Stimulated activated CD8-positive, alpha-beta memory T cell treated with anti-CD3 and anti-CD28 coated beads, Interleukin-15, amount 100 ng/mL, for 1 hour (primary cell): ENCODE results near the gene ENDOV.
"Not testable (repeated sequence)": the region's sequence is repeated elsewhere in the genome, so short reads cannot be mapped to it uniquely, and the experiment has no call there.

Experiments used
- DNase-seq: peaks from one replicate; pipeline ENCODE4 v3.0.0-alpha.2; 2020; ENCODE audit warnings: low read depth

The ENDOV gene

GRCh38 chr17:80388601-80389000 lies 26.4 kb upstream of the ENDOV start:
- no peak for DNase-seq

DNA sequence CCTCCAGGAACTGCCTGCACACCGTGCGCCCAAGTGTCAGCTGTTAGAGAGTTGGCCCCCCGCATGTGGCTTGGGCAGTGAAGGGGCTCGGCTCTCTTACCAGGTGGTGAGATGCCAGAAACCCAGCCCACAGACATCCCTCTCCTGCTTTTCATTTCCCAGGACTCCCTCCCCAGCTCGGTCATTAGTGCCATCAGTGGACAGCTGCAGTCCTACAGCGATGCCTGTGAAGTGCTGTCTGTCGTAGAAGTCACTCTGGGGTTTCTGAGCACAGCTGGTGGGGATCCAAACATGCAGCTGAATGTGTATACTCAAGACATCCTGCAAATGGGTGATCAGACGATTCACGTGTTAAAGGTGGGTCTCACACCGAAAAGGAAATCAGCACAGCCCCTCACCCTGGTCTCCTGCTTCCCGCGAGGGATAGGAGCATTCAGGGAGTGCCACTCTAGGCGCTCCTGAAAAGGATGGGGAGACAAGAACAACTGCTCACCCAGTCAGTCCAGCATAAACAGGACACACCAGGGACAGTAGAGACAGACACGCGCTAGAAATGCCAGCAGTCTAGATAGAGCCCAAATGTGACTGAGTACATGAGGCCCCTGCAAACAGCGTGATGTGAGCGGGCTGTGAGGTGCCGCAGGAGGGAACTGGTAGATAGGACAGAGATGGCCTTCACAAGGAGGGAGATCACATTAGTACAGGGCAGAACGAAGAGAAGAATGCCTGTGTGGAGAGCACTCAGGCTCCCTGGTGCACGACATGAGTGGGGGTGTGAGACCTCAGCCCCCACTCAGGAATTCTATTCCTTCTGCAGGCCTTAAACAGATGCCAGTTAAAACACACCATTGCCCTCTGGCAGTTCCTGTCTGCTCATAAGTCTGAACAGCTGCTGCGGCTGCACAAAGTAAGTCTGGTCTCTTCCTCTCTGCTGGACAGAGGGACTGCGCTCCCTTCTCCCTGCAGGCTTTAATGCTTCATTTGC lies 25.7 kb upstream of the ENDOV start:
- DNase-seq, result no peak

- DNase-seq, result no peak
Measured at GRCh38 chr17:80393241-80393890, 21.6 kb upstream of the ENDOV start.

- DNase-seq, result no peak
Measured at GRCh38 chr17:80393961-80394360, 21.0 kb upstream of the ENDOV start.

DNA sequence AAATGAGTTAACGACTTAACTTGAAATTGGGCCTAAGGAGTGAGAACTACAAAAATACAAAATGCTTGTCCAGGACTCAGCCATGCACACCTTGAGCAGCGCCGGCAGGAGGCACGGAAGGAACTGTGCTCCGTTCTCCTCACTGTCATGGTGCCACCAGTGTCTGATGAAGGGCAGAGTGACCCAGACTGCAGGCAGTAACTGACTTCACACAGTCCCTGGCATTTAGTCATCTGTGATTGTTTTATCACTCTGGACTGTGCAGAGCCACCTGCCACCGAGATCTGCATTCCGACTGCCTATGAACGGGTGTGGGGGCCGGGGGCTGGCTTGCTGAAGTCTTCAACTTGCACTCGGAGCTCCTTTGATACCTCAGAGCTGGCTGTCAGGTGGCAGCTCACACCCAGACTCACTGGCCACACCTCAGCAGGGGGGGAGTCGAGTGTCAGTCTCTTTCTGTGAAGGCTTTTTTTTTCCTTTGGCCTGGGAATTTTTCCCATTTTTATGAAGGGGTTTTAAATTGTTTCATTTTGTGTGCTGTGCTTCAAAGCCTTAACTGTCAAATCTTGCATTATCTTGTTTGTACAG lies 20.2 kb upstream of the ENDOV start:
- no peak for DNase-seq

DNA sequence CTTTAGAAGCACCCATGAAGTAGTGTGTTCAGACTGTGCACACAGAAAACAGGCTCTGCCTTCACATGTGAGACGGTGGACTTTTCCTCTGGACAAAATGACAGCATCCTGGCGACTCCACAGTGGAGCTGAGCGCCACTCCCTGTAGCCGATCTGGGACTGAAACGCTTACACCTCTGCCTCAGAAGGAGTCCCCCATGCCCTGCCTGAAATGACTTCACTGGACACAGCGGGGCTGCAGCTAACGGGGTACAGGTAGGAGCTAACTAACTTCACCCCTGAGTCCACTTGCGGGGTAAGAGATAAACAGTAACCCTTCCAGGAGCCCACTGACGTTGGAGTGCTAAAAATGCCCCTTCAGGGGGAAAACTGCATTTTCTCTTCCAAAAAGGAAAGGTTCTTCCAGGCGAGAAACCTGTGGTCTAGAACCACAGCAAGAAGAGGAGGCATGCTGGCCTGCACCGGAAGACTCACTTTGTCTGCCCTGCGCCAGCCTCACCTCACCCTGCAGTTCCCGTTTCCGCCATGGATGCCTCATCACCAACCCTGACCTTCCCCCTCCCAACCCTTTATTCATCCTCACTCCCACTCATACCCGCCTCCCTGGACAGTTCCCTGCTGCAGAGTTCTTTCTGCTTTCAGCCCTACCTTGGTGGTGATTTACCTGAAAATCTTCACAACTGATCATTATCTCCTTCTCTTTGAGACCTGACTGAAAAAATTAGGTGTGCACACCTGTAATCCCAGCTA lies 19.4 kb upstream of the ENDOV start:
- no peak for DNase-seq

DNA sequence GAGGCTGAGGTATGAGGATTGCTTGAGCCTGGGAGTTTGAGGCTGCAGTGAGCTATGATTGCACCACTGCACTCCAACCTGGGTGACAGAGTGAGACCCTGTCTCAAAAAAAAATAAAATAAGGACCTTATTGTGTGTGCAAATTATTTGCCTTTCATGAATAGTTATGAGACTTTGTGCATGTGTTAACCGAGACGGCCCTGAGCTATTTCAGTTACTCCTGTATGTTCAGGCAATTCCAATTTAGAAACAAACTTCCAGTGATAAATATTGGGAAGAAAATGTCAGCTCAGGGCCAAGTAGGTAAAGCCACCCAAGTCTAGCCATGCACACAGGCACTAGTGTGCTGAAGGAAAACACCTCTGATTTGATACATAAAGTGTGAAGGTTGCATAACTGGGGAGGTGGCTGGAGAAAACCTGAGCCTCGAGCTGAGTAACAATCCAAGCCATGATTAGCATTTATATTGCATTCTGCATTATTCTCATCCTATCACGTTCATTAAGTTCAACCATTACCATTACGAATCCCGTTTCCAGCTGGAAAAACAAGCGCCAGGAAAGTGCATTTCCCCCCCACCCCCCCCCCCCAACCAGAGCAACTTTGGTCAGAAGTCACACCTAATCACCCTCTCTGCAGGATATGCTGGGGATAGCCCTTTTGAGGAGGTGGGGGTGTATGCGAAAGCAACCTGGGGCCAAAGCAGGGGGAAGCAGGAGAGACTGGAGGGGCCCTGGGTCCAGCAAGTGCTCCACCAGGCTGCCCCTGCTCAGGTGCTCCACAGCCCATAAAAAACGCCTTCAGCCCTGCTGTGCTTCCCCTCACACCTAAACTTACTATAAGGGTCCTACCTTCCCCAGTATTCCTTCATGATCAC lies 18.6 kb upstream of the ENDOV start:
- no peak for DNase-seq

- no peak for DNase-seq
Measured at GRCh38 chr17:80397034-80397387, 18.0 kb upstream of the ENDOV start.

- no peak for DNase-seq
Measured at GRCh38 chr17:80397686-80398085, 17.3 kb upstream of the ENDOV start.

GRCh38 chr17:80401086-80401485 lies 13.9 kb upstream of the ENDOV start:
- not testable (repeated sequence) for DNase-seq

DNA sequence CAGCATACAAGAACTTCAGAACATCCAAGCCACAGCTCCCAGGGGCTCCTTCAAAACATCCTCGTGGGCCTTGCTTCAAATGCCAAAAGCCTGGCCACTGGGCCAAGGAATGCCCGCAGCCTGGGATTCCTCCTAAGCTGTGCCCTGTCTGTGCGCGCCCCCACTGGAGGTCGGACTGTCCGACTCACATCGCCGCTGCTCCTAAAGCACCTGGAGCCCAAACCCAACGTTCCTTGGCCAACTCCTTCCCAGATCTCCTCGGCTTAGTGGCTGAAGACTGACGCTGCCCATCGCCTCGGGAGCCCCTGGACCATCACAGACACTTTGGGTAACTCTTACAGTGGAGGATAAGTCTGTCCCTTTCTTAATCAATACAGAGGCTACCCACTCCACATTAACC lies 12.9 kb upstream of the ENDOV start:
- DNase-seq, result not testable (repeated sequence)

DNA sequence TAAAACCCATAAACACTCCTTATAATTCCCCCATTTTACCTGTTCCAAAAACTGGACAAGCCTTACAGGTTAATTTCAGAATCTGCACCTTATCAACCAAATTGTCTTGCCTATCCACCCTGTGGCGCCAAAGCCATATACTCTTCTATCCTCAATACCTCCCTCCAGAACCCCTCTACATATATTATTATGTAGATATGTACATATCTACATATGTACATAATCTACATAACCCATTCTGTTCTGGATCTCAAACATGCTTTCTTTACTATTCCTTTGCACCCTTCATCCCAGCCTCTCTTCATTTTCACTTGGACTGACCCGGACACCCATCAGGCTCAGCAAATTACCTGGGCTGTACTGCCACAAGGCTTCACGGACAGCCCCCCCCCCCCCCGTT lies 12.0 kb upstream of the ENDOV start:
- no peak for DNase-seq

GRCh38 chr17:80406146-80406545 lies 8.8 kb upstream of the ENDOV start:
- DNase-seq, result no peak

- not testable (repeated sequence) for DNase-seq
Measured at GRCh38 chr17:80407917-80408316, 7.0 kb upstream of the ENDOV start.

- no peak for DNase-seq
Measured at GRCh38 chr17:80408872-80409271, 6.1 kb upstream of the ENDOV start.

- DNase-seq, result no peak
Measured at GRCh38 chr17:80409626-80410025, 5.3 kb upstream of the ENDOV start.

- DNase-seq, result not testable (repeated sequence)
Measured at GRCh38 chr17:80410441-80411087, 4.4 kb upstream of the ENDOV start.

DNA sequence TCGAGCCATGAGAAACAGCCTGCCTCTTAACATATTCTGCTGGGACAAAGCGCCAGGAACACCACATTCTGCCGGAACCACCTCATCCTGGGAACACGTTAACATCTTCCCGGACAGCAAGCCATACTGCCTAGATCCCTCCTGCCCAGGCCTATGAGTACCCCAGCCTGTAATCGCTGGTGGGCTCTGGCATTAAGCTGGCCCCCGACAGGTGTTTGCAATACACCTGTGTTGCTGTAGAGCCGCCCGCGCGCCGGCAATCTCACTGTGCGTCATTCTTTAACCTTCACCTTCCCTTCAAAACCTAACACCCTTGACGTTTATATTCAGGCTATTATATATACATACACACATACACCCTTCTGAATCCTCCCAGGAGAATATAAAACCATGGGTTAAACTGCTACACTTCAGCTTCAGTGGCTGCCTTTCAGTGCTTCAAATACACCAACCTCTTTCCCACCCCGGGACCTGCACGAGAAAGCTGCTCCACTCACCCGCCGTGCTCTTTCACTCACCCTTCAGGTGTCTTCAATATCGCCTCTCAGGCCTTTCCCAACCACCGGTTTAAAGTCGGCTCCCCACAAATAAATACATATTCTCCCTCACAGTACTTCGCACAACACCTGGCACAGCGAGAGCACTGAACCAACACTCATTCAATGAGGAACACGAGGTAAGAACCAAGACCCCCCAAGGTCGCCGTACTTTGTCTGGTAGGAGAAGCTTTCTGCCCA lies 1.0 kb upstream of the ENDOV start:
- DNase-seq, result no peak

- DNase-seq, result no peak
Measured at GRCh38 chr17:80414508-80414802, 512 bp upstream of the ENDOV start.

- DNase-seq, result no peak
Measured at GRCh38 chr17:80415626-80416137, 715 bp downstream of the ENDOV start.
